GM21825 (cell line): Measurements from ENCODE around the gene CHCHD4.

Experiments
- ATAC-seq: cut with Tn5 transposase; IDR thresholded peaks from one replicate; pipeline ENCODE4 v1.9.1; 2021; ENCODE audit warnings: mild to moderate bottlenecking, moderate library complexity; ENCODE audit not compliant: unreplicated experiment

Gene CHCHD4

GRCh38 chr3:14150491-14151230, 26.0 kb upstream of the CHCHD4 start:
- no peak for ATAC-seq

DNA sequence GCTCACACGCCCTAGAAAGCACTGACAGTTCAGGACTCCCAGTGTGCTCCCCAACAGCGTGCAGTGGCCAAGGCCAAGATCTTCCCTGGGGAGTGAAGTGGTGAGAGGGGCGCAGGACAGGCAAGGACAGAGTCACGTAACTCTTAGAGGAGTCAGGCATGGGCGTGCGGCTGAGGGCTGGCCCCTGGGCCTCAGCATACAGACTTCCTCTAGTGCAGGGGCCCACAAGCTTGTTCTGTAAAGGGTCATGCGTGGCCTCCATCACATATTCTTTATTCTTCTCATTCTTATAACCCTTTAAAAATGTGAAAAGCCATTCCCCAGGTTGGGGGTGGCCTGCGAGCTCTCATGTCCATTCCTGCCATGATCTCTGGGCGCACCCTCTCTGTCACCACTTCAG, 25.4 kb upstream of the CHCHD4 start:
- ATAC-seq = no peak

DNA sequence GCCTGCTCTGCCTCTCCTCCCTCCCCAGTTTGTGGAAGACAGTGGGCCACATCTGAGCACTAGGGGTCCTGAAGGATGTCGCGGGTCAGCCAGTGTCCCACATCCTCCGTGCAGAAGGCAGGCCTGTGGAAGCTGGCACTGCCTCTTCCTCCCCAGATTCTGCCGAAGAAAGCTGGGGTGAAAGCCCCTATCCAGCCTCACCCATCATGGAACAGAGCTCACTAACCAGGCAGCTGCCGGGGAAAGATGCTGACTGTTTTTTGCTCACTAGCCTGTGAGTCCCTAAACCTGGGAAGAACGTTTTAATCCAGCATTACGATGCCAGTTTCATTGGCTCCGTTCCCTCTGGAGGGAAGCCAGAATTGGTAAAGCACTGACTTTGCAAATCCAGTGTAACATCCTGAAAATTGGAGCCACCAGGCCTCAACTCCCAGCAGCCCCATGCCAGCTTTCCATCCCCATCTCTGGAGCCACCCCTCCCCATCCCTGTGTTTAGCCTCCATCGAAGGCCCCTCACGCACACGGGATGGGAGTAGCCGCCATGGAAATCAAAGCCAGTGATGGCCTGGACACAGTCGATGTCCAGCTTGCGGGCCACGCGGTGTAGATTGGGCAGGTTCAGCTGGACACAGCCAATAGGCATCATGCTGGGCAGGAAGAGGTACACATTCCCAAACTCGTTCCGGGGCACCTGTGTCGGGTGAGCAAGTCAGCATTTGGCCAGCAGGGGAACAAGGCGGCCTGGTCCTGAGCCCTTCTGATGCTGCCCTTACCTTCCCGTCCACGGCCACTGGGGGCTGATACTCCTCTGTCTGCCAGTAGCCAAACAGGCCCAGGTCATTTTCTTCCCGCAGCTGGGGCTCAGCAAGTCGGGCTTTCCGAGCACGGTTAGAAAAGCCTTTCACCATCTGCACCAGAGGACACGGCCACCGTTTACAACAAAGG, 23.6 kb upstream of the CHCHD4 start:
- ATAC-seq = no peak

DNA sequence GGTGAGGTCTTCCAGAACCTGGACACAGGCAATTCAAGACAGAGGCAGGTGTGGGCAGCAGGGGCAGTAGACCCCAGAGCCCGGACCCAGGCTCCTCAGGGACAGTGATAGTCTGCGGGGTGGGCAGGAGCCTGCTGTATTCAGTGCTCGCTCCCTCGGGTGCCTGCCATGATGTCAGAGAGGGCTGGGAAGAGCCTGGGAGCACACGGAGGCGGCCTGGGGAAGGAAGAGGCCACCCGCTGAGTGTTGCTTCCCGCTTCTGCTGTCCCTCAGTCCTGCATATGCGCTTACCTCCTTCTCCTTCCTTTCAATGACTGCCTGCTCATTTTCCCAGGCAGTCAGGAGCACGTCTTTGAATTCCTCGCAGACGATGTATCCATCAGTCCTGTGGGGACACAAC, 22.9 kb upstream of the CHCHD4 start:
- ATAC-seq = no peak

GRCh38 chr3:14147066-14147435, 22.4 kb upstream of the CHCHD4 start:
- ATAC-seq = no peak

- no peak for ATAC-seq
Observed at GRCh38 chr3:14146381-14147065, 21.9 kb upstream of the CHCHD4 start.

DNA sequence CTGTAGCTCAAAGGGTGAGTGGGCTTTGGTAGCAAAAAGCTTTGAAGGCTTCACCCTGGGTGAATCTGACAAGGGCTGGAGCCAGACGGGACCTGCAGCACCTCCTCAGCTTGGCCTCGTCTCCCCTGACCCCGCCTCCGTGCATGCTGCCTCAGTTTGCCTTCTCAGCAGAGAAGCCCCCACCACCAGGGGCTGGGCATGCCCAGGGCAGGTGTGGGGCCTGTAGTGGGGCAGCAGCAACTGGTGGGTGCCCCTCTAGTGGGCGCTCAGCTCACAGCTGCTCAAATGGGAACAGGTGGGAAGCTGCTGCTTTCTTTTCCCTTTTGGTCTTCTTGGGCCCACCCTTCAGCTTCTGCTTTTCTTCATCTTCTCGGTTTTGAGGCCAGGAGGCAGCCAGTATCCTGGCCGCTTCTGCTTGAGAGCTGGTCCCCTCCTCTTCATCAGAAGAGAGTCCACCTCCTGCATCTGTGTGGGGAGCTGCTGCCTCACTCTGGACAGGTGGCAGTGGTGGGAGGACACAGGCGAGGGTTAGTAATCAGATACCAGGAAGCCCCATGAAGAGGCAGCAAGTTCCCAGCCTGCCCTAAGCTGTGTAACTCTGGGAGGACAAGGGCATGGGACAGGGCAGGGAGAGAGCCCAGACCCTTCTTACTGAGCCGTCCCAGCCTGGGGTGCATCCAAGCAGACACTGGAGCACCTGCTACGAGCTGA, 21.2 kb upstream of the CHCHD4 start:
- no peak for ATAC-seq

DNA sequence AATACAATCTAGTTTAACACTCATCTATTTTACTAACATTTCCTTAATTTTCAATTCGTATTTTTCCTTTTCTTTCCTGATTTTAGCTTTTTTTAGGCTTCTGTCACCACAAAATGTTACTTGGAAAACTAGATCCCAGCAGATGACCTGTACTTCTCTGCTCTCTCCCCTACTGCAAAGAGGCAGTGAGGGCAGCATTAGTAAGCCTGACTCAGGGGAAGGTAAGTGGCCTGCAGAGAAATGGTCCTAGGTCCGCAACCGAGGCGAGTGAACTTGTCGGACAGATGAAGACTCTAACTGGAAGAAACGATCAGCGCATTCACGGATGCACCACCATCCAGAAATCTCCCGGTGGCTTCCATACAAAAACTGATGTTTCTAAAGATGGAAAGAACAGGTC, 20.6 kb upstream of the CHCHD4 start:
- no peak for ATAC-seq

GRCh38 chr3:14144423-14145075, 19.9 kb upstream of the CHCHD4 start:
- ATAC-seq = peak; percentile 96

DNA sequence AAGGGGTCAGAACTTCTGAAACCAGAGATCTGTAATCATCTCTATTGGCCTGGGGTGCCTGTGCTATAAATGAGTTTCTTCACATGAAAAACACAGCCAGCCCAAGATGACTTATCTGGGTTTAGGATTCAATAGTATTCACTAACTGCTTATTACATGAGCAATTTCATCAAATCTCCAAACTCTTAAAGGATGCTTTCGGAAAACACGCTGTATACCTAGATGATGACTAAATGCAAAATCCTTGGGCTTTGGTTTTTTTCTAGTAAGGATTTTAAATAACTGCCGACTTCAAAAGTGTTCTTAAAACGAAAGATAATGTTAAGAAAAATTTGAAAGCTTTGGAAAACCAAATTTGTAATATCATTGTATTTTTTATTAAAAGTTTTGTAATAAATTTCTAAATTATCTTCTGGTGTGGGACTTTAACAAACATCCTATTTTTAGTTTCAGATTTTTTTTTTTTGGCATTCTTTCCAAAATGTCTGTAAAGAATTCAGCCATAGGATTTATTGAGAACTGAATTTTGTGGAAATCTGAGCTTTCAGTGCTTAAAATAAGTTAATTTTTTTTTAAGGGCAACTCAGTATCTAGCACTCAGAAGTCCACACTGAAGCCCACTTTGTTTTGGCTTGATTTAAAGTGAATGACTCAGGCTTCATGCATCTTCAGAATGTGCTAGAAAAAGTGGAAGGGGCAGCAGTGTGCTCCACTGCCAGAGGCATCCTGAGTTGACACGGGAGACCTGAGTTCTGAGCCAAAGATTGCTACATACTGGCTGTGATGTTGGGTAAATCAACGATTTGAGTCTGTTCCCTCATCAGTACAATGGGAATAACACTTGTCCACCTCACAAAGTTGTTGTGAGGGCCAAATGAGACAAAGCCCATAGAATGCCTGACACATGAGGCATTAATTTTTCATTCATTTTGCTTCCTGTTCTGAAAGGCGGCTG, 18.9 kb upstream of the CHCHD4 start:
- ATAC-seq = no peak

GRCh38 chr3:14142567-14143270, 18.0 kb upstream of the CHCHD4 start:
- no peak for ATAC-seq

- ATAC-seq = no peak
Observed at GRCh38 chr3:14141602-14142341, 17.1 kb upstream of the CHCHD4 start.

GRCh38 chr3:14141144-14141543, 16.5 kb upstream of the CHCHD4 start:
- no peak for ATAC-seq

GRCh38 chr3:14140668-14141067, 16.0 kb upstream of the CHCHD4 start:
- no peak for ATAC-seq

DNA sequence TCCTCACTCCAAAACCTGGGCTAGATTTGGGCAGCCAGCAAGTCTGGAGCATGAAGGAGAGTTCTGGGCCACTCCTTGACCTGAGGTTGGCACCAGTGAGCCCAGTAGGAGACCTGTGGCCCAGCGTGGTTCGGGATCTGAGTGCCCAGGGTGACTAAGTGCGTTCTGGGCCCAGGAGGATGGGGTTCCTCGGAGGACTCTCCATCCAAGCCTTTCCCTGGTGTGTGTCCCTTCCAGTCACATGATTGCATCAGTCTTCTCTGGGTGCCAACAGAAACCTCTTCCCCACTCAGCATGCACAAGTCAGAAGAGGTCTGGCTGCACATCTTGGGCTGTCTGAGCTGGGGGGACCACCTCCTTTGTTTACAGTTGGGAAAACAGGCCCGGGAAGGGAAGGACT, 15.1 kb upstream of the CHCHD4 start:
- ATAC-seq = no peak

GRCh38 chr3:14138878-14139655, 14.4 kb upstream of the CHCHD4 start:
- no peak for ATAC-seq
